HepG2 (cell line): Measurements from ENCODE around the gene FAM131C. TPM values are rescaled to one million over a fixed set of nuclear protein-coding genes. Genes with fewer than 3 reads are reported as not detected.
A peak's percentile ranks its signal among the peaks of the same experiment; 100 is the strongest.

Source experiments
- BHLHE40 ChIP-seq: IDR thresholded peaks from 2 replicates; pipeline ENCODE4 v1.6.1; 2011; ENCODE audit warnings: low read length, improper control_type of control experiment
- EHMT2 ChIP-seq: fragments of 200-600 bp; sonication (generic); IDR thresholded peaks from 2 replicates; pipeline ENCODE4 v1.7.0; 2017; ENCODE audit warnings: antibody characterized with exemption, low read depth, low read length, borderline replicate concordance
- FOXA3 ChIP-seq: IDR thresholded peaks from 2 replicates; pipeline ENCODE4 v1.6.1; 2016; ENCODE audit warnings: missing genetic modification reagents, missing compliant biosample characterization
- KDM3A ChIP-seq: IDR thresholded peaks from 2 replicates; pipeline ENCODE4 v1.6.1; 2018; ENCODE audit warnings: low read depth, missing compliant biosample characterization
- NR2C2 ChIP-seq: sonication (generic); formaldehyde crosslinking; IDR thresholded peaks from 2 replicates; pipeline ENCODE4 v1.4.0; 2020; ENCODE audit warnings: missing genetic modification reagents, mild to moderate bottlenecking, moderate library complexity, borderline replicate concordance
- RXRA ChIP-seq: sonication (generic); formaldehyde crosslinking; IDR thresholded peaks from 2 replicates; pipeline ENCODE4 v1.5.1; 2020; ENCODE audit warnings: missing genetic modification reagents
- SALL1 ChIP-seq: sonication (generic); formaldehyde crosslinking; IDR thresholded peaks from 2 replicates; pipeline ENCODE4 v1.8.0; 2022; ENCODE audit warnings: mild to moderate bottlenecking, missing genetic modification reagents
- SIX1 ChIP-seq: sonication (generic); formaldehyde crosslinking; IDR thresholded peaks from 2 replicates; pipeline ENCODE4 v1.4.0; 2020; ENCODE audit warnings: missing genetic modification reagents, borderline replicate concordance
- SMYD3 ChIP-seq: sonication (generic); formaldehyde crosslinking; IDR thresholded peaks from 2 replicates; pipeline ENCODE4 v1.8.1; 2023; ENCODE audit warnings: mild to moderate bottlenecking, missing genetic modification reagents
- SOX6 ChIP-seq, 2 experiments: fragments of 450-650 bp in 1 of 2; sonication (generic) in 1 of 2; formaldehyde crosslinking in 1 of 2; IDR thresholded peaks; 2 replicates each; pipeline versions ENCODE4 v1.4.0 to v1.6.1; 2017 to 2020; ENCODE audit warnings: antibody characterized with exemption in 1 of 2, mild to moderate bottlenecking in 1 of 2, missing genetic modification reagents in 1 of 2
- ZFX ChIP-seq: sonication (generic); formaldehyde crosslinking; IDR thresholded peaks from 2 replicates; pipeline ENCODE4 v1.4.0; 2020; ENCODE audit warnings: mild to moderate bottlenecking, low read depth, missing genetic modification reagents, moderate library complexity
- ZNF124 ChIP-seq: sonication (generic); formaldehyde crosslinking; IDR thresholded peaks from 2 replicates; pipeline ENCODE4 v1.4.0; 2020; ENCODE audit warnings: missing genetic modification reagents
- ZNF281 ChIP-seq: sonication (generic); formaldehyde crosslinking; IDR thresholded peaks from 2 replicates; pipeline ENCODE4 v1.4.0; 2020; ENCODE audit warnings: missing genetic modification reagents, borderline replicate concordance
- ZNF34 ChIP-seq: sonication (generic); formaldehyde crosslinking; IDR thresholded peaks from 2 replicates; pipeline ENCODE4 v1.4.0; 2020; ENCODE audit warnings: mild to moderate bottlenecking, missing genetic modification reagents, borderline replicate concordance
- ZNF350 ChIP-seq: sonication (generic); formaldehyde crosslinking; IDR thresholded peaks from 2 replicates; pipeline ENCODE4 v1.4.0; 2020; ENCODE audit warnings: mild to moderate bottlenecking, low read depth, missing genetic modification reagents, borderline replicate concordance
- ZNF414 ChIP-seq: sonication (generic); formaldehyde crosslinking; IDR thresholded peaks from 2 replicates; pipeline ENCODE4 v1.5.0; 2020; ENCODE audit warnings: missing genetic modification reagents
- ZNF430 ChIP-seq: sonication (generic); formaldehyde crosslinking; IDR thresholded peaks from 2 replicates; pipeline ENCODE4 v1.9.0; 2021; ENCODE audit warnings: mild to moderate bottlenecking, missing genetic modification reagents
- ZNF468 ChIP-seq: sonication (generic); formaldehyde crosslinking; IDR thresholded peaks from 2 replicates; pipeline ENCODE4 v1.8.0; 2022; ENCODE audit warnings: mild to moderate bottlenecking, moderate library complexity, missing genetic modification reagents
- ZNF720 ChIP-seq: sonication (generic); formaldehyde crosslinking; IDR thresholded peaks from 2 replicates; pipeline ENCODE4 v1.4.0; 2020; ENCODE audit warnings: missing genetic modification reagents
- ZNF788 ChIP-seq: sonication (generic); formaldehyde crosslinking; IDR thresholded peaks from 2 replicates; pipeline ENCODE4 v1.5.0; 2020; ENCODE audit warnings: mild to moderate bottlenecking, missing genetic modification reagents, borderline replicate concordance
- polyA plus RNA-seq, 8 experiments: library from polyadenylated mRNA; depleted of rRNA in 3 of 8; stranded (reverse) in 7 of 8; unstranded in 1 of 8; fragments of >200 nt; fragmentation: Illumina TruSeq in 4 of 8; extraction: Trizol in 4 of 8; gene quantifications; 2 replicates each; pipeline versions ENCODE4 v1.2.1 to v1.2.3, GENCODE V29; 2011 to 2016; ENCODE audit warnings: low read depth in 4 of 8, missing spikeins in 1 of 8, mixed read lengths in 1 of 8; ENCODE audit not compliant: insufficient read depth in 1 of 8
- total RNA-seq, 5 experiments: library from RNA; depleted of rRNA; stranded (reverse); fragments of >200 nt; fragmentation: Illumina TruSeq; extraction: Trizol; gene quantifications; 2 replicates each; pipeline ENCODE4 v1.2.3, GENCODE V29; 2016; ENCODE audit warnings: low read depth in 1 of 5
- TF ChIP-seq, protein P1 (sequence below): IDR thresholded peaks from 2 replicates; pipeline ENCODE4 v1.6.1; 2016
- TF ChIP-seq, protein P2 (sequence below): sonication (generic); formaldehyde crosslinking; IDR thresholded peaks from 2 replicates; pipeline ENCODE4 v1.4.0; 2020; ENCODE audit warnings: missing genetic modification reagents

FAM131C gene
- total and polyA plus RNA-seq, 2 of the 13 experiments (the other 11 are each of a cell fraction or from before 2014, with no cell fraction given), result 0.07 TPM; not detected in 1

DNA sequence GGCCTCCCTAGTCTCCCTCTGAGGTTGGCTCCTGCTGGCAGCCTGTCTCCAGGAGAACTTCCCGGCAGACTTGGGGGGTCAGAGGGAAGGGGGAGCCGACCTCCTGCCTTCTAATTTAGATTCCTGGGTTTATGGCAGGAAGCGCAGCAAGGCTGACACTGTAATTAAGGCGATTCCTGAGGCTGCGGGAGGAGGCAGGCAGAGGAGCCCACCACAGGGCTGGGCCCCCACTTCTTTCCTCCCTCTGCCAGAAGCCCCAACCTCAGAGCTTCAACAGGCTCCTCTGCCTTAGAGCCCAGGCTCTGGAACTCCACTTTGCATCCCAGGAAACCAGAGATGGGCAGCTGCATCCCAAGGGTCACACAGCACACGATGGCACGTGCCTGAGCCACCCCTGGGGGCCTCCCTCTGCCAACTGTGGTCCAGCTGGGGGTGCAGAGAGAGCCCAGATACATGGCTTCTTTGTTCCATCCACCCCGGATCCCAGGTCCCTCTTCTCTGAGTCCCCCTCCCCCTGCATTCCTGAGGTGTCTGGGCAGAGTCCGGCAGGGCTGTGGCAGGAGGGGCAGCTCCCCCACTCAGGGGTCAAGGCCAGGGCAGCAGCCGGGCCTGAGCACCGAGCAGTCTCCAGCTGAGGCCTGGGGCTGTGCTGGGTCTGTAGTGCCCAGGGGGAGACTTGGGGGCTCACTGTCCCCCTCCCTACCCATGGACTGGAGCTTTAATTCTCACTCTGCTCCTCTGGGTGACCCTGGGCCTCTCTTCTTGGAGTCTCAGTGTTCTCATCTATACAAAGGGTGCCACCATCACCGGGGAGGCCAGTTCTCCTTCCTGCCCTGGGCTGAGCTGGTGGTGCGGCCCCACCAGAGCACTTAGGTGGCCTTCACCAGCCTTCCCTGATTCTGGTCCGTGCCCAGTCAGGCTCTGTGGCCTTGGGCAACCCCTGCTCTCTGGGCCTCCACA is 39.4 kb upstream of the FAM131C start (continued):
- no peak for TF ChIP-seq SOX6 (IDR thresholded peaks at IDR 0.05)
- peak; percentile 68 for TF ChIP-seq SOX6 (CRISPR knock-in tag; IDR thresholded peaks at IDR 0.05)
- peak; percentile 50 for TF ChIP-seq FOXA3 (CRISPR knock-in tag)
- peak; percentile 100 for TF ChIP-seq RXRA (CRISPR knock-in tag)
- TF ChIP-seq KDM3A (CRISPR knock-in tag), result peak; percentile 48; the same call in 1 of the 2 replicates
- TF ChIP-seq SALL1 (CRISPR knock-in tag), result peak; percentile 81; the same call in 1 of the 2 replicates
- no peak for TF ChIP-seq ZNF468 (CRISPR knock-in tag)
- no peak for TF ChIP-seq ZNF430
- no peak for TF ChIP-seq ZNF720 (CRISPR knock-in tag)
- TF ChIP-seq, protein P1, sequence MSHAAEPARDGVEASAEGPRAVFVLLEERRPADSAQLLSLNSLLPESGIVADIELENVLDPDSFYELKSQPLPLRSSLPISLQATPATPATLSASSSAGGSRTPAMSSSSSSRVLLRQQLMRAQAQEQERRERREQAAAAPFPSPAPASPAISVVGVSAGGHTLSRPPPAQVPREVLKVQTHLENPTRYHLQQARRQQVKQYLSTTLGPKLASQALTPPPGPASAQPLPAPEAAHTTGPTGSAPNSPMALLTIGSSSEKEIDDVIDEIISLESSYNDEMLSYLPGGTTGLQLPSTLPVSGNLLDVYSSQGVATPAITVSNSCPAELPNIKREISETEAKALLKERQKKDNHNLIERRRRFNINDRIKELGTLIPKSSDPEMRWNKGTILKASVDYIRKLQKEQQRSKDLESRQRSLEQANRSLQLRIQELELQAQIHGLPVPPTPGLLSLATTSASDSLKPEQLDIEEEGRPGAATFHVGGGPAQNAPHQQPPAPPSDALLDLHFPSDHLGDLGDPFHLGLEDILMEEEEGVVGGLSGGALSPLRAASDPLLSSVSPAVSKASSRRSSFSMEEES (CRISPR knock-in tag), result no peak
- peak; percentile 58; the same call in 1 of the 2 replicates for TF ChIP-seq ZNF350 (CRISPR knock-in tag)
- TF ChIP-seq SIX1 (CRISPR knock-in tag), result no peak
- TF ChIP-seq, protein P2, sequence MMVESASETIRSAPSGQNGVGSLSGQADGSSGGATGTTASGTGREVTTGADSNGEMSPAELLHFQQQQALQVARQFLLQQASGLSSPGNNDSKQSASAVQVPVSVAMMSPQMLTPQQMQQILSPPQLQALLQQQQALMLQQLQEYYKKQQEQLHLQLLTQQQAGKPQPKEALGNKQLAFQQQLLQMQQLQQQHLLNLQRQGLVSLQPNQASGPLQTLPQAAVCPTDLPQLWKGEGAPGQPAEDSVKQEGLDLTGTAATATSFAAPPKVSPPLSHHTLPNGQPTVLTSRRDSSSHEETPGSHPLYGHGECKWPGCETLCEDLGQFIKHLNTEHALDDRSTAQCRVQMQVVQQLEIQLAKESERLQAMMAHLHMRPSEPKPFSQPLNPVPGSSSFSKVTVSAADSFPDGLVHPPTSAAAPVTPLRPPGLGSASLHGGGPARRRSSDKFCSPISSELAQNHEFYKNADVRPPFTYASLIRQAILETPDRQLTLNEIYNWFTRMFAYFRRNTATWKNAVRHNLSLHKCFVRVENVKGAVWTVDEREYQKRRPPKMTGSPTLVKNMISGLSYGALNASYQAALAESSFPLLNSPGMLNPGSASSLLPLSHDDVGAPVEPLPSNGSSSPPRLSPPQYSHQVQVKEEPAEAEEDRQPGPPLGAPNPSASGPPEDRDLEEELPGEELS, result peak; percentile 45
- peak; percentile 65 for TF ChIP-seq ZFX
- peak; percentile 98 for TF ChIP-seq ZNF281
- no peak for TF ChIP-seq ZNF34 (CRISPR knock-in tag)
- TF ChIP-seq ZNF414, result 0 out of 2 replicates have a peak, but pooled peaks have one; percentile 8
- no peak for TF ChIP-seq EHMT2
- peak; percentile 96 for TF ChIP-seq BHLHE40
- peak; percentile 84; the same call in 1 of the 2 replicates for TF ChIP-seq ZNF788
- no peak for TF ChIP-seq SMYD3 (CRISPR knock-in tag)
- 0 out of 2 replicates have a peak, but pooled peaks have one; percentile 39 for TF ChIP-seq ZNF124
- TF ChIP-seq NR2C2 (CRISPR knock-in tag), result peak; percentile 90
